VCaP (cell line): Measurements from ENCODE around the gene RBM20.

ENCODE experiments used
- H3K27ac ChIP-seq: fragments of 450-650 bp; 2 replicates; pipeline ENCODE4 v1.5.1; 2017
- CTCF ChIP-seq: fragments of 450-650 bp; conservative IDR thresholded peaks from 2 replicates; pipeline ENCODE4 v1.5.1; 2017; ENCODE audit warnings: mild to moderate bottlenecking, moderate library complexity

The RBM20 gene

GRCh38 chr10:110825508-110825907 lies 181.4 kb downstream of the RBM20 start:
- H3K27ac ChIP-seq = peak overlapping the region; percentile 85
- TF ChIP-seq CTCF = no peak

GRCh38 chr10:110827410-110827809 lies 183.3 kb downstream of the RBM20 start:
- no peak for TF ChIP-seq CTCF
- no peak overlapping the region; the same call in 1 of the 2 replicates for H3K27ac ChIP-seq

GRCh38 chr10:110827875-110828274 lies 183.7 kb downstream of the RBM20 start:
- no peak for TF ChIP-seq CTCF
- no peak overlapping the region for H3K27ac ChIP-seq

GRCh38 chr10:110828525-110828924 lies 184.4 kb downstream of the RBM20 start:
- no peak for TF ChIP-seq CTCF
- H3K27ac ChIP-seq = no peak overlapping the region

- no peak overlapping the region for H3K27ac ChIP-seq
- TF ChIP-seq CTCF = no peak
Measured at GRCh38 chr10:110829721-110830410, 185.7 kb downstream of the RBM20 start.

GRCh38 chr10:110833234-110833940 lies 189.3 kb downstream of the RBM20 start:
- H3K27ac ChIP-seq = no peak overlapping the region

More at GRCh38 chr10:110833234-110833940, 189.3 kb downstream of the RBM20 start:
- TF ChIP-seq CTCF = no peak
